Measurements from ENCODE around the gene TNNC1. TPM values are rescaled to one million over a fixed set of nuclear protein-coding genes. Genes with fewer than 3 reads are reported as not detected.

TNNC1 gene
- total RNA-seq, 1 experiment from 2014 or later = 40.5 TPM

GRCh38 chr3:52438579-52439425 lies 15.0 kb downstream of the TNNC1 start:
- BruUV-seq (replicated peaks) = no TSS peak
- TF ChIP-seq CTCF (IDR thresholded peaks at IDR 0.05; ENCODE audit: insufficient read depth in 1 of 2, low read depth in 1 of 2, low read length in 1 of 2, severe bottlenecking in 1 of 2, unreplicated experiment in 1 of 2) = no peak
- no peaks in the 10 kb centered on the region for H3K27me3 Mint-ChIP-seq (ENCODE audit: insufficient read depth, unreplicated experiment)

GRCh38 chr3:52438104-52438376 lies 15.8 kb downstream of the TNNC1 start:
- no peak overlapping the region for H3K4me3 ChIP-seq (ENCODE audit: low read depth, low read length)
- H3K27me3 Mint-ChIP-seq (ENCODE audit: insufficient read depth, unreplicated experiment) = no peaks in the 10 kb centered on the region
- intact Hi-C loops (cut with micrococcal nuclease; ENCODE audit: unreplicated experiment) = no loop called here
- H3K4me1 ChIP-seq = no peaks in the 10 kb centered on the region
- no peaks in the 10 kb centered on the region for H3K27me3 ChIP-seq (replicated peaks; ENCODE audit: control insufficient read depth, insufficient read depth, low read length)
- CTCF ChIA-PET = no interaction called here
- no peak overlapping the region for H3K4me3 Mint-ChIP-seq (ENCODE audit: unreplicated experiment)
- no peak overlapping the region for H3K27ac Mint-ChIP-seq (ENCODE audit: unreplicated experiment)
- no peak for TF ChIP-seq CTCF (IDR thresholded peaks at IDR 0.05; ENCODE audit: insufficient read depth in 1 of 2, low read depth in 1 of 2, low read length in 1 of 2, severe bottlenecking in 1 of 2, unreplicated experiment in 1 of 2)
- no peaks in the 10 kb centered on the region for H3K9me3 ChIP-seq
- no peaks in the 10 kb centered on the region for H3K36me3 Mint-ChIP-seq (ENCODE audit: insufficient read depth, unreplicated experiment)
- no peak for DNase-seq
- POLR2A ChIA-PET = no interaction called here
- BruUV-seq (replicated peaks) = no TSS peak
- no peaks in the 10 kb centered on the region for H3K4me1 Mint-ChIP-seq (ENCODE audit: low read depth, unreplicated experiment)
- no peaks in the 10 kb centered on the region for H3K9me3 Mint-ChIP-seq (ENCODE audit: unreplicated experiment)
- H3K36me3 ChIP-seq (ENCODE audit: control insufficient read depth, insufficient read depth, low read length) = no peaks in the 10 kb centered on the region

More at GRCh38 chr3:52438579-52439425, 15.0 kb downstream of the TNNC1 start:
- no peaks in the 10 kb centered on the region for H3K36me3 Mint-ChIP-seq (ENCODE audit: insufficient read depth, unreplicated experiment)
- Histone ChIP-seq H3K9me3 (no peaks in the 10 kb centered on the region), H3K27me3 (replicated peaks; ENCODE audit: control insufficient read depth, insufficient read depth, low read length) (no peaks in the 10 kb centered on the region), H3K4me1 (no peaks in the 10 kb centered on the region), H3K4me3 (ENCODE audit: low read depth, low read length) (no peak overlapping the region), H3K36me3 (ENCODE audit: control insufficient read depth, insufficient read depth, low read length) (no peaks in the 10 kb centered on the region)
- intact Hi-C loops (cut with micrococcal nuclease; ENCODE audit: unreplicated experiment) = no loop called here
- no peaks in the 10 kb centered on the region for H3K9me3 Mint-ChIP-seq (ENCODE audit: unreplicated experiment)
- DNase-seq = no peak
- no peak overlapping the region for H3K27ac Mint-ChIP-seq (ENCODE audit: unreplicated experiment)
- CTCF ChIA-PET = interaction anchor here (0.5 kb wide), 2 partner anchors 12 to 332 kb away, joined by 3 to 4 read pairs; partner anchors contain the start of gene NEK4
- H3K4me3 Mint-ChIP-seq (ENCODE audit: unreplicated experiment) = no peak overlapping the region
- POLR2A ChIA-PET = no interaction called here
- H3K4me1 Mint-ChIP-seq (ENCODE audit: low read depth, unreplicated experiment) = no peaks in the 10 kb centered on the region

GRCh38 chr3:52437326-52438103 lies 16.3 kb downstream of the TNNC1 start:
- no peak for DNase-seq
- Histone ChIP-seq H3K27me3 (replicated peaks; ENCODE audit: control insufficient read depth, insufficient read depth, low read length) (no peaks in the 10 kb centered on the region), H3K4me3 (ENCODE audit: low read depth, low read length) (no peak overlapping the region), H3K36me3 (ENCODE audit: control insufficient read depth, insufficient read depth, low read length) (no peaks in the 10 kb centered on the region), H3K9me3 (no peaks in the 10 kb centered on the region), H3K4me1 (no peaks in the 10 kb centered on the region)
- POLR2A ChIA-PET = interaction anchor here (0.5 kb wide), 1 partner anchor 456 kb away, joined by 5 read pairs; no protein-coding TSS in a partner anchor
- Mint-ChIP-seq H3K36me3 (ENCODE audit: insufficient read depth, unreplicated experiment) (no peaks in the 10 kb centered on the region), H3K4me1 (ENCODE audit: low read depth, unreplicated experiment) (no peaks in the 10 kb centered on the region), H3K9me3 (ENCODE audit: unreplicated experiment) (no peaks in the 10 kb centered on the region), H3K27me3 (ENCODE audit: insufficient read depth, unreplicated experiment) (no peaks in the 10 kb centered on the region), H3K27ac (ENCODE audit: unreplicated experiment) (no peak overlapping the region), H3K4me3 (ENCODE audit: unreplicated experiment) (no peak overlapping the region)
- no peak for TF ChIP-seq CTCF (IDR thresholded peaks at IDR 0.05; ENCODE audit: insufficient read depth in 1 of 2, low read depth in 1 of 2, low read length in 1 of 2, severe bottlenecking in 1 of 2, unreplicated experiment in 1 of 2)
- BruUV-seq (replicated peaks) = no TSS peak
- intact Hi-C loops (cut with micrococcal nuclease; ENCODE audit: unreplicated experiment) = no loop called here
- CTCF ChIA-PET = no interaction called here
